Stimulated activated CD8-positive, alpha-beta memory T cell treated with anti-CD3 and anti-CD28 coated beads, Interleukin-15, amount 100 ng/mL, for 48 hours (primary cell): ENCODE measurements around the gene ADGRL3.

Experiments
- DNase-seq, 2 donors: peaks; one replicate each; pipeline ENCODE4 v3.0.0-alpha.2; 2020; ENCODE audit warnings: low read depth in 2 of 2

ADGRL3 gene

GRCh38 chr4:61995717-61996340 lies 795.7 kb downstream of the ADGRL3 start:
- no peak for DNase-seq

DNA sequence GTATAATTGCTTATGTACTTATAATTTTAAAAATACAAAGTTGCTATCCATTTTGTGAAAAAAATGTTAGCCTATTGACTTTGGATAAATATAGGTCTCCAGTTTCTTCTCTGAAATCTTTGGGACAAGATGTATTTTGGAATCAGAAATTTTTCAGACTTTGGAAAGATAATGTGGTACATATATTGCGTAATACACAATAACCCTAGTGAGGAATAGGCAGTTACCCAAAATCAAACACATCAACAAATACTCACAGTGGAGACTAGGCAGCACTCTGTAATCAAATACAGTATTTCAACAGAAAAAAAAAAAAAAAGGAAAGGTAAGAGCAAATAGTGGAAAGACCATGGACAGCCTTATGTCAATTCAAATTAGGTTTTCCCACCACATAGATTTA lies 796.8 kb downstream of the ADGRL3 start:
- DNase-seq, result no peak

DNA sequence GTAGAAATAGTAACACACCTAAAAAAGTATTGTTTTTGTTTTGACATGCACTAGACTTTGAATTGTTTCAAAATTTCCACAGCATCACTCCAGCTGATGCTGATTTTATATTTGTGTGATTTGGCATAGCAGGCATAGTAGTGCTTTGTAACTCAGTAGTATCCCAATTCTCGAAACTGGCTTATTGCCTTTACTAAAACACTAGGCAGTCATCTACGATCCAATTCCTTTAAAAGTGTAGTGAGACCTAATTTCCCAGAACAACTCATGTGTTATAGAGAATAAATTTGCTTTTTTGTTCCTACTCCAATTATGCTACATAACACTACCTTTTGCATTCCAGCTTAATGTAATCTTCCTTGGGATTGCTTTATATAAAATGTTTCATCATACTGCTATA lies 797.7 kb downstream of the ADGRL3 start:
- no peak for DNase-seq

- no peak for DNase-seq
These were observed 803.6 kb downstream of the ADGRL3 start for GRCh38 chr4:62003695-62004094.

DNA sequence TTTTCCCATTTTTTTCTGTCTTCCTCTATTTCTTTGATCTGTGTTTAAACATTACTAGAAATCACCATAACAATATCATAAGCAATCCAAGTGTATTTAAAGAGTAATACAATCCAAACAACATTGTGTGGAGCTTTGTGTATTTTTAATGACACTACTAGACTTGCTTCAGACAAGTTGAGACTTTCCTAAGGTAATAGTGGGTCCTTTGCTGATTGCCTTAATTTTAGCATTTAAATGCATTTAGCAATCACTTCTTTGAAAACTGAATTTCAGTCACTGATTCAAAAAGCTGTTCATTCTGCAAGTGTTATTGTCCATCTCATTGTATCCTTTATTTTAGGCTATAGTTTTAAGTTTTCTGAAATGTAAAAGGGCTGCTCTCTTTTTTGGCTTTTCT lies 804.8 kb downstream of the ADGRL3 start:
- DNase-seq, result no peak

GRCh38 chr4:62006108-62006507 lies 806.0 kb downstream of the ADGRL3 start:
- no peak for DNase-seq

GRCh38 chr4:62015043-62015739 lies 815.1 kb downstream of the ADGRL3 start:
- no peak for DNase-seq

DNA sequence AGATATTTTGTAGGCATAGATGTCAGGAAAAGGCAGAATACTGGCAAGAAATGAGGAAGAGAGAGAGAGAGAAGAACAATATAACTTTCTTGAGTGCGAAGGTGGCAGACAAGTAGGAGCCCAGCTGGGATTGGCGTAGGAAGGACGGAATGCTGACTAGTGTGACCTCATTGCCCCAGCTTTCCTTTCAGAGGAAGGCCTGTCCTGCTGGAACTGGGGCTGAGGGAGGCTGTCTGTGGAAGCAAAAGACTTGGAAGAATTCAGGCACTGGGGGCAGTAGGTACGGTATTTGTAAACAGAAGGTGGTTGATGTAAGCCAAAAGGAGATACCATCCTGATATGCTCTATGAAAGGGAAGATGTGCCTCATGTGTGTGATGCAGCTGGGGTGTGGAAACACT lies 818.4 kb downstream of the ADGRL3 start:
- no peak for DNase-seq

DNA sequence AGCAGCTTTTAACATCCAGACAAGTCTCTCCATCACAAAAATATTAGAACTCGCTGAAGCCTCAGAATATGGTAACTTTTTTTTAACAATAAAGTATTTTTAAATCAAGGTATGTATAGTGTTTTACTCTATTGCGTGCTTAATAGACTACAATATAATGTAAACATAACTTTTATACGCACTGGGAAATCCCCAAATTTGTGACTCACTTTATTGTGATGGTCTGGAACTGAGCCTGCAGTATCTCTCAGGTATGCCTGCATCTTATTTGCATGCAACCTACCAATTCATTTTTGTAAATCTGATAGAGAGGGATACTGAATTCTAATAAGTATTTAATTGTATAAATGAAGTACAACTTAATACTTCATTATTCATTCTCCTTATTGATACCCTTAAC lies 823.5 kb downstream of the ADGRL3 start:
- DNase-seq, result no peak

- DNase-seq, result no peak
These were observed 828.6 kb downstream of the ADGRL3 start for GRCh38 chr4:62028745-62029144.

- DNase-seq, result no peak
These were observed 830.8 kb downstream of the ADGRL3 start for GRCh38 chr4:62030958-62031357.

DNA sequence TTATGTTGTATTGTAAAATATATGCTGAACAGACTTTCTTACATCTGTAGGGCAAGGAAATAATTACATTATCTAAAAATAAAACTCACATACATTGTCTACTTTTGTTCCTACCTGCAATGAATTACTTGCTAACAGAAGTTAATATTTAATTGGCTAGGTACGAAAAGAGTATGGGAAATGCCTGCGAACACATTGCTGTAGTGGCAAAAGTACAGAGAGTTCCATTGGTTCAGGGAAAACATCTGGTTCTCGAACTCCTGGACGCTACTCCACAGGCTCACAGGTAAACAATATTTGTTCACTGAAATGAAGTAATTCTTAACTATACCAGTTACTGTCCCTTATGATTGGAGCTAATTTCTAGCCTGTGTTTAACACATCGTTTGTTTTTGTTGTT lies 837.4 kb downstream of the ADGRL3 start:
- DNase-seq, result no peak

GRCh38 chr4:62051332-62051731 lies 851.2 kb downstream of the ADGRL3 start:
- DNase-seq, result no peak

DNA sequence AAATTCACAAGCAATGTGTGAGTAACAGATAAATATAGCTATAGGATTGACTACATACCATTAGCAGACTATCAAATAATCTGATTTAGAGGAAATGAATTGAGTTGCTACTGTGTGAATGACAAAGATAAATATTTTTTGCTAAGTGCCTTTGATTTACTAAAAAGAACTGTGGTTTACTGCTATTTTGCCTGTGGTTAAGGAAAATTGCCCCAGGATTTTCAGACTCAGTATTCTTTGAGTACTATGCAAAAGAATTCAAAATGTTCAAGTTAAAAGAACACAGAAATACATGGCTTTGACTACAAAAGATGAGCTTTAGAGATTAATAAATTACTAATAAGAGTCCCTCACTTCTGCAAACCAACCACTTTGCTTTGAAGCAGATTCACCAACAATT lies 853.8 kb downstream of the ADGRL3 start:
- no peak for DNase-seq

DNA sequence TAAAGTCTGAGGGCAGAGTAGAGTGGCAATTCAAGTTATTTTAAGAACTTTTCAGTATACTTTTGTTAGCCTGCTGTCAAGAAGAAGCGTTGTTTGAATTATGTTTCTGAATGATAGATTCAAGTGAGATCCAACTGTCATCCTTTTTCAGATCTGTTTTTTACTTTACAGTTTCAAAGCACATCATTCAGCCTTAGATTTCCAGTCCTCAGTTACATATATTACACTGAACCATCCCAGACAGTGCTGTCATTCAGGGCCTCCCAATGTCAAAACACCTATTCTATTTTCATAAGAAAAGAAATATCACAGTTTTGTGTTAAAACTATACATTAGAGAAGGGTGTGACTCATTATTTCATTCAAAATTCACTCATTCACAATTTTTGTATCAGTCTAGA lies 856.9 kb downstream of the ADGRL3 start:
- DNase-seq, result no peak

DNA sequence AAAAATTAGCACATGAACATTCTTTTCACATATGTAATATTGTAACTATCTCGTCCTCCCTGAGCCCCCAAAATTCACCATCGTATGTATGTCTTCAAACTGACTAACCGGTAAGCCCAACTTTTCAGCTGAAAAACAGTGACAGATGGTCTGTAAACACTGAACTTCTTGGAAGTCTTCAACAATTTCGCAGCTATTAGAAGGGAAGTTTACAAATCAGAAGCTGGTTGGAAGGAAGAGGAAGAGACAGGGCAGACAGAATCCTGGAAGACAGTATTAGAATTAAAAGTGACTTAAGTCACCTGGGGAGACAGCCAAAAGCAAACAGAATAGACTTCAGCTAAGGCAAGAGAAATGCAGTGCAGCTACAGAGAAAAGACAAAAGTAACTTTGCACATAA lies 858.4 kb downstream of the ADGRL3 start:
- no peak for DNase-seq

DNA sequence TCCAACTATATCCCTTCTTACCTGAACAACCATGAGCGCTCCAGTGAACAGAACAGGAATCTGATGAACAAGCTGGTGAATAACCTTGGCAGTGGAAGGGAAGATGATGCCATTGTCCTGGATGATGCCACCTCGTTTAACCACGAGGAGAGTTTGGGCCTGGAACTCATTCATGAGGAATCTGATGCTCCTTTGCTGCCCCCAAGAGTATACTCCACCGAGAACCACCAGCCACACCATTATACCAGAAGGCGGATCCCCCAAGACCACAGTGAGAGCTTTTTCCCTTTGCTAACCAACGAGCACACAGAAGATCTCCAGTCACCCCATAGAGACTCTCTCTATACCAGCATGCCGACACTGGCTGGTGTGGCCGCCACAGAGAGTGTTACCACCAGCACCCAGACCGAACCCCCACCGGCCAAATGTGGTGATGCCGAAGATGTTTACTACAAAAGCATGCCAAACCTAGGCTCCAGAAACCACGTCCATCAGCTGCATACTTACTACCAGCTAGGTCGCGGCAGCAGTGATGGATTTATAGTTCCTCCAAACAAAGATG lies 870.2 kb downstream of the ADGRL3 start:
- DNase-seq, result no peak

DNA sequence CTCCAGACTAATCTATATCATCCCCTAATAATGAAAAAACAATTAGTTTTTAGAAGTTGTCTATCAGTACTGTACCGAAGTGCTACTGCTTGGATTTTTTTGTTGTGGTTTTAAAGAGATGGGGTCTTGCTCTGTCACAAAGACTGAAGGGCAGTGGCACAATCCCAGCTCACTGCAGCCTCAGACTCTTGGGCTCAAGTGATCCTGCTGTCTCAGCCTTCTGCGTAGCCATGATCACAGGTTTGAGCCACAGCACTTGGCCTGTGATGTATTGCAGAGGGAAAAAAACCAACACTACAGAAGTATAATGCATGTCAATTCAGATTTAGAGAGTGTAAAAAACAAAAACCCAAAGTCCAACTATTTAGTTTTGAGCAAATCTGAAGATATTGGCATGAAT lies 875.0 kb downstream of the ADGRL3 start:
- DNase-seq, result no peak

- DNase-seq, result no peak
These were observed 875.4 kb downstream of the ADGRL3 start for GRCh38 chr4:62075521-62075920.

GRCh38 chr4:62077406-62077805 lies 877.3 kb downstream of the ADGRL3 start:
- no peak for DNase-seq

GRCh38 chr4:62080431-62080830 lies 880.3 kb downstream of the ADGRL3 start:
- no peak for DNase-seq

GRCh38 chr4:62087706-62088105 lies 887.6 kb downstream of the ADGRL3 start:
- DNase-seq, result no peak

DNA sequence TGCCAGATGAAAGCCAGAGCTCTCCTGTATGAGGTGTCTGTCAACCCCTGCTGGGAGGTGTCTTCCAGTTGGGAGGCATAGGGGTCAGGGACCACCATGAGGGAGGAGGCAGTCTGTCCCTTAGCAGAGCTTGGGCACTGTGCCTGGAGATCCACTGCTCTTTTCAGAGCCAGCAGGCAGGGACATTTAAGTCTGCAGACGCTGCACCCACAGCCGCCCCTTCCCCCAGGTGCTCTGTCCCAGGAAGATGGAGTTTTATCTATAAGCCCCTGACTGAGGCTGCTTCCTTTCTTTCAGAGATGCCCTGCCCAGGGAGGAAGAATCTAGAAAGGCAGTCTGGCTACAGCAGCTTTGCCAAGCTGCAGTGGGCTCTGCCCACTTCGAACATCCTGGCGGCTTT lies 893.6 kb downstream of the ADGRL3 start:
- no peak for DNase-seq

- DNase-seq, result no peak
These were observed 896.8 kb downstream of the ADGRL3 start for GRCh38 chr4:62096881-62097280.
